Smooth muscle cell (in vitro differentiated cells): ENCODE measurements around the gene AGK. TPM values are rescaled to one million over a fixed set of nuclear protein-coding genes. Genes with fewer than 3 reads are reported as not detected.

Experiments
- DNase-seq: peaks from one replicate; lab custom pipeline; 2025; ENCODE audit not compliant: unreplicated experiment; lab: John Stamatoyannopoulos, UW
- H2AFZ ChIP-seq: fragments of 200-600 bp; sonication (generic); 2 replicates; pipeline ENCODE4 v1.6.0; 2016; ENCODE audit warnings: antibody characterized with exemption, low read depth, mild to moderate bottlenecking
- H3F3A ChIP-seq: fragments of 200-600 bp; sonication (generic); 2 replicates; pipeline ENCODE4 v1.6.0; 2017; ENCODE audit warnings: antibody characterized with exemption, low read depth
- H3K27ac ChIP-seq: fragments of 200-600 bp; sonication (generic); 2 replicates; pipeline ENCODE4 v1.5.1; 2016; ENCODE audit warnings: low read depth, mild to moderate bottlenecking
- H3K27me3 ChIP-seq: fragments of 200-600 bp; sonication (generic); 2 replicates; pipeline ENCODE4 v1.6.1; 2016; ENCODE audit warnings: low read depth, mild to moderate bottlenecking
- H3K36me3 ChIP-seq: fragments of 200-600 bp; sonication (generic); 2 replicates; pipeline ENCODE4 v1.5.1; 2016; ENCODE audit warnings: low read depth
- H3K4me1 ChIP-seq: fragments of 200-600 bp; sonication (generic); 2 replicates; pipeline ENCODE4 v1.5.1; 2016; ENCODE audit warnings: low read depth
- H3K4me2 ChIP-seq: fragments of 200-600 bp; sonication (generic); 2 replicates; pipeline ENCODE4 v1.6.0; 2016; ENCODE audit warnings: mild to moderate bottlenecking
- H3K4me3 ChIP-seq: fragments of 200-600 bp; sonication (generic); 2 replicates; pipeline ENCODE4 v1.5.1; 2016; ENCODE audit warnings: mild to moderate bottlenecking
- H3K79me2 ChIP-seq: fragments of 200-600 bp; sonication (generic); 2 replicates; pipeline ENCODE4 v1.6.0; 2016; ENCODE audit warnings: low read depth, mild to moderate bottlenecking
- H3K9ac ChIP-seq: fragments of 200-600 bp; sonication (generic); 2 replicates; pipeline ENCODE4 v1.6.0; 2016; ENCODE audit warnings: low read depth
- H3K9me3 ChIP-seq: fragments of 200-600 bp; sonication (generic); replicated peaks from 2 replicates; pipeline ENCODE4 v1.5.1; 2016; ENCODE audit warnings: low read depth
- H4K20me1 ChIP-seq: fragments of 200-600 bp; sonication (generic); 2 replicates; pipeline ENCODE4 v1.6.0; 2016; ENCODE audit warnings: low read depth
- CTCF ChIP-seq: fragments of 200-600 bp; sonication (generic); IDR thresholded peaks from 2 replicates; pipeline ENCODE4 v1.5.1; 2017; ENCODE audit warnings: borderline replicate concordance, mild to moderate bottlenecking, antibody characterized with exemption; ENCODE audit not compliant: insufficient read depth, poor library complexity, severe bottlenecking
- WGBS: methylation state at CpG from one replicate; pipeline ENCODE4 v1.1.7; 2016; ENCODE audit warnings: low lambda C conversion rate; 5-methylcytosine and 5-hydroxymethylcytosine counted together
- polyA plus RNA-seq: library from polyadenylated mRNA; unstranded; fragments of >200 nt; fragmentation: Nextera tagmentation; extraction: Ambion mirVana; gene quantifications from 2 replicates; pipeline ENCODE4 v1.2.1, GENCODE V29; 2016
- total RNA-seq: library from RNA; depleted of rRNA; stranded (reverse); fragments of >200 nt; gene quantifications from 2 replicates; pipeline ENCODE4 v1.2.3, GENCODE V29; 2014

Gene AGK
- total and polyA plus RNA-seq, 2 experiments from 2014 or later = 22.3 to 32.4 TPM

GRCh38 chr7:141562972-141563371, 11.8 kb downstream of the AGK start:
- peaks cover 14% of the 10 kb centered on the region for H3K79me2 ChIP-seq
- DNase-seq = no peak
- H3K4me3 ChIP-seq = no peak overlapping the region
- no peaks in the 10 kb centered on the region for H3K4me1 ChIP-seq
- TF ChIP-seq CTCF = no peak
- no peak overlapping the region for H3K27ac ChIP-seq
- no peaks in the 10 kb centered on the region for H3F3A ChIP-seq
- H4K20me1 ChIP-seq = peaks cover 10% of the 10 kb centered on the region
- H3K9ac ChIP-seq = no peak overlapping the region
- no peaks in the 10 kb centered on the region for H3K27me3 ChIP-seq
- peaks cover 10% of the 10 kb centered on the region for H3K36me3 ChIP-seq
- 93% methylated on average over 2 of the region's 2 CpGs for WGBS
- H2AFZ ChIP-seq = no peak overlapping the region
- H3K9me3 ChIP-seq = peaks cover 6% of the 10 kb centered on the region
- no peak overlapping the region for H3K4me2 ChIP-seq

GRCh38 chr7:141563956-141564623, 12.9 kb downstream of the AGK start:
- no peak overlapping the region for H2AFZ ChIP-seq
- H3K36me3 ChIP-seq = peaks cover 8% of the 10 kb centered on the region
- peaks cover 10% of the 10 kb centered on the region for H4K20me1 ChIP-seq
- H3K27me3 ChIP-seq = no peaks in the 10 kb centered on the region
- no peak overlapping the region for H3K27ac ChIP-seq
- H3K9ac ChIP-seq = no peak overlapping the region
- H3K4me2 ChIP-seq = no peak overlapping the region
- H3K4me1 ChIP-seq = no peaks in the 10 kb centered on the region
- no peak overlapping the region for H3K4me3 ChIP-seq
- no peaks in the 10 kb centered on the region for H3F3A ChIP-seq
- WGBS = 100% methylated on average over 2 of the region's 2 CpGs
- H3K79me2 ChIP-seq = peaks cover 12% of the 10 kb centered on the region
- peaks cover 4% of the 10 kb centered on the region for H3K9me3 ChIP-seq
- no peak for TF ChIP-seq CTCF
- DNase-seq = no peak

GRCh38 chr7:141567432-141567831, 16.2 kb downstream of the AGK start:
- Histone ChIP-seq H4K20me1 (peaks cover 16% of the 10 kb centered on the region), H3K79me2 (peaks cover 6% of the 10 kb centered on the region), H2AFZ (no peak overlapping the region), H3K9me3 (no peaks in the 10 kb centered on the region), H3K4me1 (no peaks in the 10 kb centered on the region), H3K9ac (no peak overlapping the region), H3K36me3 (no peaks in the 10 kb centered on the region), H3K4me2 (no peak overlapping the region), H3F3A (no peaks in the 10 kb centered on the region), H3K4me3 (no peak overlapping the region), H3K27me3 (no peaks in the 10 kb centered on the region), H3K27ac (no peak overlapping the region)
- DNase-seq = no peak
- TF ChIP-seq CTCF = no peak
- WGBS = 94% methylated on average over 1 of the region's 1 CpG

- Histone ChIP-seq H3K4me2 (no peak overlapping the region), H2AFZ (no peak overlapping the region), H3K9ac (no peak overlapping the region), H3K4me1 (no peaks in the 10 kb centered on the region), H3K9me3 (no peaks in the 10 kb centered on the region), H3K27me3 (no peaks in the 10 kb centered on the region), H3K79me2 (peaks cover 6% of the 10 kb centered on the region), H4K20me1 (peaks cover 8% of the 10 kb centered on the region), H3K36me3 (no peaks in the 10 kb centered on the region), H3K27ac (no peak overlapping the region), H3F3A (no peaks in the 10 kb centered on the region), H3K4me3 (no peak overlapping the region)
- 100% methylated on average over 4 of the region's 4 CpGs for WGBS
- no peak for TF ChIP-seq CTCF
- no peak for DNase-seq
Observed at GRCh38 chr7:141568227-141568626, 17.0 kb downstream of the AGK start.
